GM21528 (cell line): Measurements from ENCODE around the gene CUL9.

ENCODE experiments used
- ATAC-seq: cut with Tn5 transposase; IDR thresholded peaks from one replicate; pipeline ENCODE4 v1.9.1; 2021; ENCODE audit warnings: mild to moderate bottlenecking, moderate library complexity; ENCODE audit not compliant: unreplicated experiment, low FRiP score

The CUL9 gene

GRCh38 chr6:43192911-43193310 is 10.9 kb downstream of the CUL9 start:
- ATAC-seq = no peak

DNA sequence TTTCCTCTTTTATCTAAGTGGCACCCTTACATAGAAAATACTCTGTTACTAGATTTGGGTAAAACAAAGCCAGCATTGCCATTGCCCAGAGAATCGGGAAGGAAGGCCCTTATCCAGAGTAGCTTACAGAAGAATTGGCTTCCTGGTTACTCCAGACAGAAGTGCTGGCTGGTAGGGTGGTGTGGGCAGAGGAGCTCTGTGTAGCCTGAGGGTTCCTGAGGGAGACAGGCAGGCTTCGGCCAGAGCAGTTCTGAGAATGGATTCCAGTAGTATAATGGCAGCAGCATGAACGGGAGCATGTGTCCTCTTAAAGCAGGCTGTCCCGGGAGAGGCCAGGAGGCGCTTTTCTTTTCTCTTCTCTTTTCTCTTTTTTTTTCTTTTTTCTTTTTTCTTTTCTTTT is 11.9 kb downstream of the CUL9 start:
- ATAC-seq = no peak

GRCh38 chr6:43196337-43196736 is 14.3 kb downstream of the CUL9 start:
- no peak for ATAC-seq

- ATAC-seq = no peak
Measured at GRCh38 chr6:43199912-43200311, 17.9 kb downstream of the CUL9 start.

DNA sequence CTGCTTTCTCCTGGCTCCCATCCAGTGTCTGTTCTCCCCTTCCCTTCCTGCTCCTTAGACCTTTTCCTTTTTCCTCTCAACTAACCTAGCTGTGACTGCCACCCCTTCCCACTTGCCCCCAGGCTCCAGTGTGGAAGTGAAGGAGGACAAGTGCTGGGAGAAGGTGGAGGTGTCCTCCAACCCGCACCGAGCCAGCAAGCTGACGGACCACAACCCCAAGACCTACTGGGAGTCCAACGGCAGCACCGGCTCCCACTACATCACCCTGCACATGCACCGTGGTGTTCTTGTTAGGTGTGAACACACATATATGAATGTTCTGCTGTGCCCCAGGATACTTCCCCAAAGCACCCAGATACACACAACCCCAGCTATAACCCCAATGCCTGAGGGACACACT is 18.5 kb downstream of the CUL9 start:
- ATAC-seq = no peak

DNA sequence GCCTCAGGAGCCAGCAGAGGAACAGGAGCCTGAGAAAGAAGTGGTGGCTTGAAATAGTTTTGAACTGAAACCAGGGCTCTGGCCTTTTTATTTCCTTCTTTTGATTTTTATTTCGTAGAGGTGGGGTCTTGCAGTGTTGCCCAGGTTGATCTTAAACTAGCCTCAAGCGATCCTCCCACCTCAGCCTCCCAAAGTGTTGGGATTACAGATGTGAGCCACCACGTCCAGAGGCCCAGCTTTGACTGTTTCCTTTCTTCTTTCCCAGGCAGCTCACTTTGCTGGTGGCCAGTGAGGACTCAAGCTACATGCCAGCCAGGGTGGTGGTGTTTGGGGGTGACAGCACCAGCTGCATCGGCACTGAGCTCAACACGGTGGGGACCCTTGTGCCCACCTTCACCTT is 20.5 kb downstream of the CUL9 start:
- no peak for ATAC-seq

DNA sequence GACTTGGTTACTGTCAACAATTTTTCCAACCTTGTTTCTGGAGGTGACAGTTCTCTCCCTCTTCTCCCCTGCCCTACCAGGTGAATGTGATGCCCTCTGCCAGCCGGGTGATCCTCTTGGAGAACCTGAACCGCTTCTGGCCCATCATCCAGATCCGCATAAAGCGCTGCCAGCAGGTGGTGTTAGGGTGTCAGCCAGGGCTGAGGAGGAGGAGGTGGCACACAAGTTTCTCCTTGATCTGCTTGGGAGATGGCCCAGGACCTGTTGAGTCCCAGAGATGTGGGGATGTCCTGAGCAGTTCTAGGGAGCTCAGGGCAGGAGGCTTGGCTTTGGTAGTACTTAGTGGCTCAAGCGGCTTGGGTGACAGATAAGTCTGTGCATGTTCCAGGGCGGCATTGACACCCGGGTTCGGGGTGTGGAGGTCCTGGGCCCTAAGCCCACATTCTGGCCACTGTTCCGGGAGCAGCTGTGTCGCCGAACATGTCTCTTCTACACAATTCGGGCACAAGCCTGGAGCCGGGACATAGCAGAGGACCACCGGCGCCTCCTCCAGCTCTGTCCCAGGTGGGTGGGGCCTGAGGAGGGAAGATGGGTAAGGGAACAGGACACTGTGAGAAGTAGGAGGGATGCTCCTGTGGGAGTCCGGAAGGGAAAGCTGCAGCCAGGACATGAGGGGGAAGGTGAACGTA is 21.2 kb downstream of the CUL9 start:
- no peak for ATAC-seq

GRCh38 chr6:43203718-43204095 is 21.7 kb downstream of the CUL9 start:
- no peak for ATAC-seq

- ATAC-seq = no peak
Measured at GRCh38 chr6:43204271-43205105, 22.5 kb downstream of the CUL9 start.

- no peak for ATAC-seq
Measured at GRCh38 chr6:43205849-43206248, 23.9 kb downstream of the CUL9 start.

GRCh38 chr6:43207286-43207685 is 25.3 kb downstream of the CUL9 start:
- ATAC-seq = no peak

GRCh38 chr6:43211955-43212354 is 30.0 kb downstream of the CUL9 start:
- no peak for ATAC-seq

DNA sequence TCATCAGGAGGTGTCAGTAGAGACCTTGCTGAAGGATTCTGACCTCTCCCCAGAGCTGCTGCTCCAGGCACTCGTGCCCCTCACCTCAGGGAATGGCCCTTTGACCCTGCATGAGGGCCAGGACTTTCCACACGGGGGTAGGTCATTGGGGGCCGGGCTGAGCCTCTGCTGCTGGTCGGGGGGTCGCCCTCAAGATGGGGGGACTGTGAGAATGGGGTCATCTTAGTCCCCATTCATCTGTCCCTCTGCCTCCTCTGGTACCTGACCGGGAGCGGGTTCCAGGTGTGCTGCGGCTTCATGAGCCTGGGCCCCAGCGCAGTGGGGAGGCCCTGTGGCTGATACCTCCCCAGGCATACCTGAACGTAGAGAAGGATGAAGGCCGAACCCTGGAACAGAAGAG is 31.4 kb downstream of the CUL9 start:
- ATAC-seq = no peak

DNA sequence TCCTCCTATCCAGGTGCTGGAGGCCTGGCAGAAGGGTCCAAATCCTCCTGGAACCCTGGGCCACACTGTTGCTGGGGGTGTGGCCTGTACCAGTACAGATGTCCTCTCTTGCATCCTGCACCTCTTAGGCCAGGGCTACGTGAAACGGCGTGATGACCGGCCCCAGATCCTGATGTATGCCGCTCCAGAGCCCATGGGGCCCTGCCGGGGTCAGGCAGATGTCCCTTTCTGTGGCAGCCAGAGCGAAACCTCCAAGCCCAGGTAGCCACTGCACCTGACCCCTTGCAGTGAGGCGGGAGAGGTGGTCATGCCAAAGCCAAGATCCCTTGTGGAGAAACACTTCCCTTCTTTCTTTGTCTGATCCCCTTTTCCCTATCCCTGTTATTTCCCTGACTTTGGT is 33.1 kb downstream of the CUL9 start:
- ATAC-seq = no peak

- no peak for ATAC-seq
Measured at GRCh38 chr6:43216200-43216599, 34.2 kb downstream of the CUL9 start.

DNA sequence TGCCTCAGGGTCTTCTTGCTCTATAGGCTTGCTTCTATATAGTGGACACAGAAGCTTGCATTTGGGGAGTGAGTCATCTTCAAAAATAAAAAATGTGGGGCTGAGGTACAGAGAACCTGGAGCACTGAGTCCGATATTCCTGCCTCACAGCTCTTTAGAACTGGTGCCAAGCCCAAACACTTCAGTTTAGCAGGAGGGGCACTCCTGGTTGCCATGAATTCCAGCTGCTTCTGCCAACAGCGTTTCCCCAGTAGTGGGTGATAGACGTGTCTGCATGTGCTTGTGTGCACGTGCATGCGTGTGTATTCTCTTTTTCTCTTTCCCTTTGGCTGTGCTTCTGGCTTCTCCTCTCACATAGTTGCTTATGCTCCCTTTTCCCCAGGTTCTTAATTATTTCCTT is 35.4 kb downstream of the CUL9 start:
- ATAC-seq = no peak

DNA sequence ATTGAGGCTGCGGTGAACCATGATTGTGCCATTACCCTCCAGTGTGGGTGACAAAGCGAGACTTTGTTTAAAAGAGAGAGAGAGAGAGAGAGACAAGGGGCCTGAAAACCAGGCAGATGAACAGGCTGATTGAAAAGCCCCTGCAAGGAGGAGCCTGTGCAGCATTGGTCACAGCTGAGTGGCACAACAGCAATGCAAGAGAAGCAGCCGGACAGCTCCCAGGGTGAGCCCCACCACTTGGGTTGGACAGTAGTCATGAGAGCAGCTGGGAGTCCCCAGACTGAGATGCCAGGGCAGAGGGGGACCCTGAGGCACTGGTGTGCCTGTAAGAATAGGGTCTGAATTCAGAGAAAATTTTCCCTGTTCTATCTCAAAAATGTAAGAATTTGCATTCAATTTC is 37.1 kb downstream of the CUL9 start:
- no peak for ATAC-seq

- no peak for ATAC-seq
Measured at GRCh38 chr6:43219814-43220213, 37.8 kb downstream of the CUL9 start.

GRCh38 chr6:43220439-43220951 is 38.5 kb downstream of the CUL9 start:
- ATAC-seq = no peak

DNA sequence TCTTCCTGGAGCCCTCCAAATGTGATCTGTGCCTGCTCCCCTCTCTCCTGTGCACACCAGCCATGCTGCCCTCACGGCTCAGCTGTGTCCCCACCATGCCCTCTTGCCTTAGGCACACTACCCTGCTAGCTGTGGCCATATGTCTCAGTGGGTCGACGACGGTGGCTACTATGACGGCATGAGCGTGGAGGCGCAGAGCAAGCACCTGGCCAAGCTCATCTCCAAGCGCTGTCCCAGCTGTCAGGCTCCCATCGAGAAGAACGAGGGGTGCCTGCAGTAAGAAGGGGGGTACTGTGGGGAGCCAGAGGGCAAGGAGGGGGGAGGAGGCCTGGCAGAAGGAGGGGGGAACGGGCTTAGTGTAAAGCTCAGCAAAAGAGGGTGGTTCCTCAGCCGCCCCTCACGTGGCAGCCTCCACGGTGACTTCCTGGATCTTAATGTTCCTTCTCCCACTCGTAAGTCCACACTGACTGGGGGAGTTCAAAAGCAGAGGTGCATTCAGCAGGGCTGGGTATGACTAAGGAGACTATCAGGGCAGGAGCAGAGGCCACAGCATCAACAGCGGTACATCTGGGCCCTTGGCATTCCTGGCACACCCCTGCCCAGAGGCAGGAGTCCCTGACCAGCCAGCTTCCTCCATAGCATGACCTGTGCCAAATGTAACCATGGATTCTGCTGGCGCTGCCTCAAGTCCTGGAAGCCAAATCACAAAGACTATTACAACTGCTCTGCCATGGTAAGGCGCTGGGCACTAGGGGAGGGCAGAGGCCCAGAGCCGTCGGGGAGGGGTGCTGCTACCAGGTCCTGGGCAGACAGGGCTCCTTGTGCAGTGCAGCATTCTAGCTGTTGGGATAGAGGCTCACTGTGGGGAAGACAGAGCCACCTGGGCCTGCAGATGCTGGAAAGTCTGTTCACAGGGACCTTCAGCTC is 39.3 kb downstream of the CUL9 start:
- no peak for ATAC-seq
